HL-60 (cell line): ENCODE measurements around the gene PDE2A.
A peak's percentile ranks its signal among the peaks of the same experiment; 100 is the strongest.

Experiments
- DNase-seq, 2 experiments: peaks; one replicate each; pipeline ENCODE4 v3.0.0-alpha.2; 2010 to 2020; ENCODE audit warnings: low read depth in 1 of 2, low spot score in 1 of 2
- H3K27ac ChIP-seq: fragments of 250-450 bp; sonication (Bioruptor Pico); replicated peaks from 2 replicates; pipeline ENCODE4 v1.5.1; 2020; ENCODE audit warnings: mild to moderate bottlenecking, moderate library complexity
- H3K27me3 ChIP-seq: fragments of 250-450 bp; sonication (Bioruptor Pico); 2 replicates; pipeline ENCODE4 v1.5.1; 2021; ENCODE audit warnings: mild to moderate bottlenecking, moderate library complexity; ENCODE audit not compliant: insufficient read depth, poor library complexity, severe bottlenecking
- H3K4me3 ChIP-seq: replicated peaks from 2 replicates; pipeline ENCODE4 v1.5.1; 2011; ENCODE audit warnings: mild to moderate bottlenecking, control low read depth, low read length; ENCODE audit not compliant: insufficient read depth
- GABPA ChIP-seq: IDR thresholded peaks from 2 replicates; pipeline ENCODE4 v1.6.1; 2012; ENCODE audit warnings: low read depth
- POLR2AphosphoS5 ChIP-seq: IDR thresholded peaks from 2 replicates; pipeline ENCODE4 v1.6.1; 2012; ENCODE audit warnings: low read depth
- REST ChIP-seq: IDR thresholded peaks from 2 replicates; pipeline ENCODE4 v1.6.1; 2012; ENCODE audit warnings: low read depth; ENCODE audit not compliant: insufficient replicate concordance
- SPI1 ChIP-seq: IDR thresholded peaks from 2 replicates; pipeline ENCODE4 v1.6.1; 2012; ENCODE audit warnings: low read depth, mild to moderate bottlenecking, borderline replicate concordance
- TF ChIP-seq, protein P1 (sequence below): IDR thresholded peaks from one replicate; pipeline ENCODE4 v1.5.1; 2011; ENCODE audit warnings: low read length, control low read depth, inconsistent platforms; ENCODE audit not compliant: insufficient read depth

PDE2A gene

GRCh38 chr11:72684236-72684912 is 10.2 kb upstream of the PDE2A start:
- peak in 1 of 2 experiments; percentile 62 for DNase-seq
- peaks cover 7% of the 10 kb centered on the region for H3K27me3 ChIP-seq
- TF ChIP-seq GABPA = no peak
- TF ChIP-seq, protein P1, sequence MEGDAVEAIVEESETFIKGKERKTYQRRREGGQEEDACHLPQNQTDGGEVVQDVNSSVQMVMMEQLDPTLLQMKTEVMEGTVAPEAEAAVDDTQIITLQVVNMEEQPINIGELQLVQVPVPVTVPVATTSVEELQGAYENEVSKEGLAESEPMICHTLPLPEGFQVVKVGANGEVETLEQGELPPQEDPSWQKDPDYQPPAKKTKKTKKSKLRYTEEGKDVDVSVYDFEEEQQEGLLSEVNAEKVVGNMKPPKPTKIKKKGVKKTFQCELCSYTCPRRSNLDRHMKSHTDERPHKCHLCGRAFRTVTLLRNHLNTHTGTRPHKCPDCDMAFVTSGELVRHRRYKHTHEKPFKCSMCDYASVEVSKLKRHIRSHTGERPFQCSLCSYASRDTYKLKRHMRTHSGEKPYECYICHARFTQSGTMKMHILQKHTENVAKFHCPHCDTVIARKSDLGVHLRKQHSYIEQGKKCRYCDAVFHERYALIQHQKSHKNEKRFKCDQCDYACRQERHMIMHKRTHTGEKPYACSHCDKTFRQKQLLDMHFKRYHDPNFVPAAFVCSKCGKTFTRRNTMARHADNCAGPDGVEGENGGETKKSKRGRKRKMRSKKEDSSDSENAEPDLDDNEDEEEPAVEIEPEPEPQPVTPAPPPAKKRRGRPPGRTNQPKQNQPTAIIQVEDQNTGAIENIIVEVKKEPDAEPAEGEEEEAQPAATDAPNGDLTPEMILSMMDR = peak; percentile 50

GRCh38 chr11:72683782-72684200 is 9.6 kb upstream of the PDE2A start:
- Histone ChIP-seq H3K27ac (no peak overlapping the region), H3K27me3 (peaks cover 13% of the 10 kb centered on the region), H3K4me3 (no peak overlapping the region)
- DNase-seq = peak in 1 of 2 experiments; percentile 44
- TF ChIP-seq SPI1 (no peak), REST (no peak), GABPA (no peak)
- TF ChIP-seq, protein P1 = peak; percentile 97

More at GRCh38 chr11:72684236-72684912, 10.2 kb upstream of the PDE2A start:
- Histone ChIP-seq H3K27ac (no peak overlapping the region), H3K4me3 (no peak overlapping the region)

DNA sequence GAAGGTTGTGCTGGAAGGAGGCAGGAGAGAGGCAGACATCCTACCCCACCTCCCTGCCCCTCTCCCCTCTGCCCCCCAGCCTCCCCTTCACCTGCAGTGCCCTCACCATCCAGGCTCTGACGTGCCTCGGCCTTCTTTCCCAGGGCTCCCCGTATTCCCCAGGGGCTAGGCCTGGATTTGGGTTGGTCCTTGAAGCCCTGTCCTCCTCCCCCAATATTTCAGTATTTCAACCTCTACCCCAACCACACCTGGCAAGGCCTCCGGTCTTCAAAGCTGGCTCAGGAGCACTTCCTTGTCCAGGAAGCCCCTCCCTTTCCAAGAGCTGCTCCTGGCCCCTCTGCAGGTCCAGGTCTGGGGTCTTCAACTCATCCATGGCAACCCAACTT is 8.6 kb upstream of the PDE2A start:
- TF ChIP-seq SPI1 = no peak
- TF ChIP-seq REST = no peak
- TF ChIP-seq POLR2AphosphoS5 = no peak
- TF ChIP-seq GABPA = no peak
- TF ChIP-seq, protein P1 = no peak
- peaks cover 18% of the 10 kb centered on the region for H3K27me3 ChIP-seq
- no peak overlapping the region for H3K27ac ChIP-seq
- H3K4me3 ChIP-seq = no peak overlapping the region
- DNase-seq = no peak

GRCh38 chr11:72682238-72682857 is 8.1 kb upstream of the PDE2A start:
- Histone ChIP-seq H3K27ac (no peak overlapping the region), H3K4me3 (no peak overlapping the region), H3K27me3 (peaks cover 22% of the 10 kb centered on the region)
- no peak for TF ChIP-seq REST
- TF ChIP-seq GABPA = no peak
- TF ChIP-seq, protein P1 = no peak
- TF ChIP-seq POLR2AphosphoS5 = no peak
- no peak for TF ChIP-seq SPI1
- no peak for DNase-seq
